SK-N-SH (cell line): ENCODE measurements around the gene SPON1. TPM values are rescaled to one million over a fixed set of nuclear protein-coding genes. Genes with fewer than 3 reads are reported as not detected.

Source experiments
- CTCF ChIA-PET: fragments of 300-600, 350-600 bp; formaldehyde crosslinking; extraction: SDS; loops from one replicate; lab custom pipeline; 2021; lab: Yijun Ruan, JAX
- POLR2A ChIA-PET: fragments of 350-600 bp; sonication (Branson Sonifier 250); formaldehyde crosslinking; extraction: SDS; loops from one replicate; lab custom pipeline; 2020; ENCODE audit warnings: antibody characterized with exemption, inconsistent platforms; lab: Yijun Ruan, JAX
- DNase-seq: peaks from one replicate; pipeline ENCODE4 v3.0.0; 2012
- H2AFZ ChIP-seq: fragments of 200-600 bp; sonication (generic); 2 replicates; pipeline ENCODE4 v1.8.1; 2016; ENCODE audit warnings: antibody characterized with exemption, mild to moderate bottlenecking, low read depth
- H3F3A ChIP-seq: fragments of 200-600 bp; sonication (generic); replicated peaks from 2 replicates; pipeline ENCODE3; 2016; ENCODE audit warnings: antibody characterized with exemption, mild to moderate bottlenecking; ENCODE audit not compliant: insufficient read depth
- H3K27ac ChIP-seq, 2 experiments: fragments of 200-500 bp in 1 of 2; fragments of 200-600 bp in 1 of 2; sonication (Bioruptor generic) in 1 of 2; sonication (generic), shearing (Covaris generic) in 1 of 2; 2 replicates each; pipeline versions ENCODE4 v1.5.1 to v1.6.1; 2014 to 2016; ENCODE audit warnings: low read depth in 2 of 2, inconsistent platforms in 1 of 2, low read length in 1 of 2, mild to moderate bottlenecking in 1 of 2, mixed read lengths in 1 of 2
- H3K27me3 ChIP-seq: fragments of 200-600 bp; sonication (generic), shearing (Covaris generic); 2 replicates; pipeline ENCODE4 v1.6.1; 2016; ENCODE audit warnings: mixed run types; ENCODE audit not compliant: insufficient read depth
- H3K36me3 ChIP-seq, 2 experiments: fragments of 200-500 bp in 1 of 2; fragments of 200-600 bp in 1 of 2; sonication (Bioruptor generic) in 1 of 2; sonication (generic) in 1 of 2; replicated peaks in 1 of 2; 2 replicates each; pipeline versions ENCODE3 to v1.5.1; 2014 to 2016; ENCODE audit warnings: low read length in 1 of 2, mild to moderate bottlenecking in 1 of 2; ENCODE audit not compliant: insufficient read depth in 2 of 2, control insufficient read depth in 1 of 2
- H3K4me1 ChIP-seq, 2 experiments: fragments of 200-500 bp in 1 of 2; fragments of 200-600 bp in 1 of 2; sonication (Bioruptor generic) in 1 of 2; sonication (generic), shearing (Covaris generic) in 1 of 2; 2 replicates each; pipeline versions ENCODE4 v1.5.1 to v1.6.1; 2014 to 2016; ENCODE audit warnings: low read depth in 1 of 2, low read length in 1 of 2, mixed run types in 1 of 2; ENCODE audit not compliant: insufficient read depth in 2 of 2, control insufficient read depth in 1 of 2
- H3K4me2 ChIP-seq: fragments of 200-600 bp; sonication (generic), shearing (Covaris generic); 2 replicates; pipeline ENCODE4 v1.6.1; 2017; ENCODE audit warnings: mixed run types
- H3K4me3 ChIP-seq, 2 experiments: fragments of 200-500 bp in 1 of 2; fragments of 200-600 bp in 1 of 2; sonication (Bioruptor generic) in 1 of 2; sonication (generic), shearing (Covaris generic) in 1 of 2; 2 replicates each; pipeline versions ENCODE4 v1.5.1 to v1.8.1; 2014 to 2016; ENCODE audit warnings: low read depth in 2 of 2, inconsistent platforms in 1 of 2, low read length in 1 of 2, mild to moderate bottlenecking in 1 of 2, mixed read lengths in 1 of 2, moderate library complexity in 1 of 2
- H3K79me2 ChIP-seq: fragments of 200-600 bp; sonication (generic); 2 replicates; pipeline ENCODE4 v1.8.1; 2017; ENCODE audit warnings: mild to moderate bottlenecking; ENCODE audit not compliant: insufficient read depth
- H3K9ac ChIP-seq: fragments of 200-600 bp; sonication (generic); 2 replicates; pipeline ENCODE4 v1.6.1; 2017; ENCODE audit warnings: mixed run types
- H3K9me2 ChIP-seq: fragments of 200-600 bp; sonication (generic); 2 replicates; pipeline ENCODE4 v1.6.1; 2017; ENCODE audit warnings: mixed run types
- H3K9me3 ChIP-seq: fragments of 200-600 bp; sonication (generic); 2 replicates; pipeline ENCODE4 v1.6.1; 2017; ENCODE audit warnings: mixed run types, mild to moderate bottlenecking, moderate library complexity
- H4K20me1 ChIP-seq: fragments of 200-600 bp; sonication (generic); 2 replicates; pipeline ENCODE4 v1.6.1; 2017; ENCODE audit warnings: mild to moderate bottlenecking, mixed run types; ENCODE audit not compliant: insufficient read depth
- CHD2 ChIP-seq: fragments of 150-350 bp; IDR thresholded peaks from 2 replicates; pipeline ENCODE4 v1.6.1; 2018; ENCODE audit warnings: low read length; ENCODE audit not compliant: partially characterized antibody
- EP300 ChIP-seq, 2 experiments: IDR thresholded peaks; 2 replicates each; pipeline versions ENCODE4 v1.4.0 to v1.6.1; 2012; ENCODE audit warnings: borderline replicate concordance in 1 of 2, low read depth in 1 of 2, low read length in 1 of 2
- EZH2phosphoT487 ChIP-seq: fragments of 200-600 bp; sonication (generic); IDR thresholded peaks from 2 replicates; pipeline ENCODE4 v1.6.1; 2017; ENCODE audit warnings: low read depth, mixed run types, mild to moderate bottlenecking, antibody characterized with exemption, moderate library complexity, borderline replicate concordance
- FOSL2 ChIP-seq: IDR thresholded peaks from 2 replicates; pipeline ENCODE4 v1.4.0; 2012; ENCODE audit warnings: low read depth, mild to moderate bottlenecking, moderate library complexity, borderline replicate concordance
- GABPA ChIP-seq: IDR thresholded peaks from 2 replicates; pipeline ENCODE4 v1.4.0; 2012; ENCODE audit warnings: low read depth, mild to moderate bottlenecking
- MEF2A ChIP-seq: IDR thresholded peaks from 2 replicates; pipeline ENCODE4 v1.4.0; 2012; ENCODE audit warnings: low read depth, borderline replicate concordance
- NFIC ChIP-seq: IDR thresholded peaks from 2 replicates; pipeline ENCODE4 v1.4.0; 2012; ENCODE audit warnings: borderline replicate concordance
- NRF1 ChIP-seq: IDR thresholded peaks from 2 replicates; pipeline ENCODE4 v1.6.1; 2012; ENCODE audit warnings: low read depth, mild to moderate bottlenecking, low read length
- POLR2AphosphoS5 ChIP-seq: IDR thresholded peaks from 2 replicates; pipeline ENCODE4 v1.6.1; 2012; ENCODE audit warnings: low read depth, low read length
- RFX5 ChIP-seq: IDR thresholded peaks from 2 replicates; pipeline ENCODE4 v1.6.1; 2012; ENCODE audit warnings: mild to moderate bottlenecking, improper control_type of control experiment, low read length
- SIN3A ChIP-seq: IDR thresholded peaks from 2 replicates; pipeline ENCODE4 v1.6.1; 2012; ENCODE audit warnings: low read depth, mild to moderate bottlenecking, low read length, moderate library complexity, borderline replicate concordance
- TAF1 ChIP-seq: IDR thresholded peaks from 2 replicates; pipeline ENCODE4 v1.6.1; 2012; ENCODE audit warnings: low read depth, mild to moderate bottlenecking, low read length, moderate library complexity, borderline replicate concordance
- TCF12 ChIP-seq: IDR thresholded peaks from 2 replicates; pipeline ENCODE4 v1.4.0; 2012
- TEAD4 ChIP-seq: IDR thresholded peaks from 2 replicates; pipeline ENCODE4 v1.4.0; 2012; ENCODE audit warnings: mild to moderate bottlenecking, borderline replicate concordance; ENCODE audit not compliant: insufficient read depth
- YY1 ChIP-seq: IDR thresholded peaks from 2 replicates; pipeline ENCODE4 v1.4.0; 2012; ENCODE audit warnings: low read depth, mild to moderate bottlenecking
- WGBS: methylation state at CpG from one replicate; pipeline ENCODE4 v1.1.6; 2017; ENCODE audit warnings: low lambda C conversion rate; 5-methylcytosine and 5-hydroxymethylcytosine counted together
- polyA plus RNA-seq, 3 experiments: library from polyadenylated mRNA; depleted of rRNA; stranded (reverse); fragments of >200 nt; gene quantifications; 2 replicates each; pipeline ENCODE4 v1.2.3, GENCODE V29; 2012
- TF ChIP-seq, protein P1 (sequence below): fragments of 150-350 bp; IDR thresholded peaks from 2 replicates; pipeline ENCODE4 v1.6.1; 2017; ENCODE audit warnings: antibody characterized with exemption, low read length, low read depth, borderline replicate concordance
- TF ChIP-seq, protein P2 (sequence below): fragments of 150-350 bp; IDR thresholded peaks from 2 replicates; pipeline ENCODE4 v1.6.1; 2016; ENCODE audit warnings: mild to moderate bottlenecking, low read depth, low read length
- TF ChIP-seq, protein P3 (sequence below): IDR thresholded peaks from 2 replicates; pipeline ENCODE4 v1.6.1; 2012; ENCODE audit warnings: mild to moderate bottlenecking, low read depth, low read length, moderate library complexity
- TF ChIP-seq, protein P4 (sequence below): IDR thresholded peaks from 2 replicates; pipeline ENCODE4 v1.4.0; 2012; ENCODE audit warnings: low read depth, borderline replicate concordance

Gene SPON1
- polyA plus RNA-seq, 1 of the 3 experiments (the other 2 are of a cell fraction), result not detected

DNA sequence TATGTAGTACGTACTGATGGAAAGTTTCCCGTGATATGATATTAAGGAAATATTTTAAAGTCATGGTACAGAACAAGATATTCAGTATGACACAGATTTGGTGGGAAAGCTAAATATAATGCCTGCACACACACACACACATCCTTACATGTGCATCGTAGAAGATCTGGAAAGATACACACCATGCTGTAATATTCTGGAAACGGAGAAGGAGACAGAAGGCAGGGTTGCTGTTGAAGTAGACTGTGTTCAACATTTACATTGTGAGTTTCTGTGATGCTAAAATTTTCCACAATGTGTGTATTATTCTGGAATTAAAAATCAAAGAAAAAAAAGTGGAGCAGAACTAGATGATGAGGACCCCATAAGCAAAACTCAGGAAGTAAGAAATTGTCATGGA lies 278.4 kb downstream of the SPON1 start (continued):
- TF ChIP-seq CHD2 (no peak), TAF1 (no peak)

DNA sequence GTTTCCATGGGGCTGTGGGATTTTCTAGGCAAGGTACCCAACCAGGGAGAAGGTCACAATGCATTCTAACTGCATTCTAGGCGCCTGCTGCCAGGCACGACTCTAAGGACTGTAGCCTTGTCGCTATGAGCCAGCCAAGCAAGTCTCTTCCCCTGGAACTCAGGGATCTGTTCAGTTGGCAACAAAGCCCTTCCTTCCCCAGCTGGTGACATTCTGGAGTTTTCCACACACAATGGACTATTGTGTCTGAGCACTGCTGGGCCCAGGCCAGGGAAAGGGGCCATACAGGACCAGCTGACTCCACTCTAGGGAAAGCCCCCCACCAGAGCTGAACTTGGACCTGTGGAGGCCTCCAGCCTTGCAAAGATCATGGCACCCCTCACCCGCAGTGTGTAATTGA lies 279.7 kb downstream of the SPON1 start:
- H3K79me2 ChIP-seq, result no peaks in the 10 kb centered on the region
- H2AFZ ChIP-seq, result no peak overlapping the region
- WGBS, result 30% methylated on average over 1 of the region's 4 CpGs
- POLR2A ChIA-PET, result no interaction called here
- no peaks in the 10 kb centered on the region for H3K36me3 ChIP-seq
- DNase-seq, result no peak
- no peaks in the 10 kb centered on the region for H3F3A ChIP-seq
- no peaks in the 10 kb centered on the region for H4K20me1 ChIP-seq
- H3K27me3 ChIP-seq, result peaks cover 10% of the 10 kb centered on the region; the same call in 1 of the 2 replicates
- H3K4me1 ChIP-seq, result no peaks in the 10 kb centered on the region; a peak in 1 of 4 replicates
- no peaks in the 10 kb centered on the region for H3K9me3 ChIP-seq
- no peak overlapping the region for H3K9ac ChIP-seq
- H3K9me2 ChIP-seq, result no peaks in the 10 kb centered on the region
- H3K27ac ChIP-seq, result no peak overlapping the region
- no peak overlapping the region for H3K4me2 ChIP-seq
- TF ChIP-seq MEF2A, result no peak
- no peak for TF ChIP-seq EZH2phosphoT487
- TF ChIP-seq, protein P1, sequence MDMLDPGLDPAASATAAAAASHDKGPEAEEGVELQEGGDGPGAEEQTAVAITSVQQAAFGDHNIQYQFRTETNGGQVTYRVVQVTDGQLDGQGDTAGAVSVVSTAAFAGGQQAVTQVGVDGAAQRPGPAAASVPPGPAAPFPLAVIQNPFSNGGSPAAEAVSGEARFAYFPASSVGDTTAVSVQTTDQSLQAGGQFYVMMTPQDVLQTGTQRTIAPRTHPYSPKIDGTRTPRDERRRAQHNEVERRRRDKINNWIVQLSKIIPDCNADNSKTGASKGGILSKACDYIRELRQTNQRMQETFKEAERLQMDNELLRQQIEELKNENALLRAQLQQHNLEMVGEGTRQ, result no peak
- no peak for TF ChIP-seq TAF1
- TF ChIP-seq EP300 (IDR thresholded peaks at IDR 0.05; ENCODE audit: borderline replicate concordance in 1 of 2, low read depth in 1 of 2, low read length in 1 of 2), result no peak
- TF ChIP-seq POLR2AphosphoS5, result no peak
- TF ChIP-seq CHD2, result no peak
- TF ChIP-seq NFIC, result no peak
- TF ChIP-seq, protein P2, sequence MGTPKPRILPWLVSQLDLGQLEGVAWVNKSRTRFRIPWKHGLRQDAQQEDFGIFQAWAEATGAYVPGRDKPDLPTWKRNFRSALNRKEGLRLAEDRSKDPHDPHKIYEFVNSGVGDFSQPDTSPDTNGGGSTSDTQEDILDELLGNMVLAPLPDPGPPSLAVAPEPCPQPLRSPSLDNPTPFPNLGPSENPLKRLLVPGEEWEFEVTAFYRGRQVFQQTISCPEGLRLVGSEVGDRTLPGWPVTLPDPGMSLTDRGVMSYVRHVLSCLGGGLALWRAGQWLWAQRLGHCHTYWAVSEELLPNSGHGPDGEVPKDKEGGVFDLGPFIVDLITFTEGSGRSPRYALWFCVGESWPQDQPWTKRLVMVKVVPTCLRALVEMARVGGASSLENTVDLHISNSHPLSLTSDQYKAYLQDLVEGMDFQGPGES, result no peak
- TF ChIP-seq NRF1, result no peak
- TF ChIP-seq, protein P3, sequence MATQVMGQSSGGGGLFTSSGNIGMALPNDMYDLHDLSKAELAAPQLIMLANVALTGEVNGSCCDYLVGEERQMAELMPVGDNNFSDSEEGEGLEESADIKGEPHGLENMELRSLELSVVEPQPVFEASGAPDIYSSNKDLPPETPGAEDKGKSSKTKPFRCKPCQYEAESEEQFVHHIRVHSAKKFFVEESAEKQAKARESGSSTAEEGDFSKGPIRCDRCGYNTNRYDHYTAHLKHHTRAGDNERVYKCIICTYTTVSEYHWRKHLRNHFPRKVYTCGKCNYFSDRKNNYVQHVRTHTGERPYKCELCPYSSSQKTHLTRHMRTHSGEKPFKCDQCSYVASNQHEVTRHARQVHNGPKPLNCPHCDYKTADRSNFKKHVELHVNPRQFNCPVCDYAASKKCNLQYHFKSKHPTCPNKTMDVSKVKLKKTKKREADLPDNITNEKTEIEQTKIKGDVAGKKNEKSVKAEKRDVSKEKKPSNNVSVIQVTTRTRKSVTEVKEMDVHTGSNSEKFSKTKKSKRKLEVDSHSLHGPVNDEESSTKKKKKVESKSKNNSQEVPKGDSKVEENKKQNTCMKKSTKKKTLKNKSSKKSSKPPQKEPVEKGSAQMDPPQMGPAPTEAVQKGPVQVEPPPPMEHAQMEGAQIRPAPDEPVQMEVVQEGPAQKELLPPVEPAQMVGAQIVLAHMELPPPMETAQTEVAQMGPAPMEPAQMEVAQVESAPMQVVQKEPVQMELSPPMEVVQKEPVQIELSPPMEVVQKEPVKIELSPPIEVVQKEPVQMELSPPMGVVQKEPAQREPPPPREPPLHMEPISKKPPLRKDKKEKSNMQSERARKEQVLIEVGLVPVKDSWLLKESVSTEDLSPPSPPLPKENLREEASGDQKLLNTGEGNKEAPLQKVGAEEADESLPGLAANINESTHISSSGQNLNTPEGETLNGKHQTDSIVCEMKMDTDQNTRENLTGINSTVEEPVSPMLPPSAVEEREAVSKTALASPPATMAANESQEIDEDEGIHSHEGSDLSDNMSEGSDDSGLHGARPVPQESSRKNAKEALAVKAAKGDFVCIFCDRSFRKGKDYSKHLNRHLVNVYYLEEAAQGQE, result no peak
- TF ChIP-seq YY1, result no peak
- TF ChIP-seq GABPA, result no peak
- TF ChIP-seq SIN3A, result no peak
- TF ChIP-seq RFX5, result no peak
- TF ChIP-seq FOSL2, result no peak
- no peak for TF ChIP-seq TCF12
- no peak for TF ChIP-seq TEAD4
- TF ChIP-seq, protein P4, sequence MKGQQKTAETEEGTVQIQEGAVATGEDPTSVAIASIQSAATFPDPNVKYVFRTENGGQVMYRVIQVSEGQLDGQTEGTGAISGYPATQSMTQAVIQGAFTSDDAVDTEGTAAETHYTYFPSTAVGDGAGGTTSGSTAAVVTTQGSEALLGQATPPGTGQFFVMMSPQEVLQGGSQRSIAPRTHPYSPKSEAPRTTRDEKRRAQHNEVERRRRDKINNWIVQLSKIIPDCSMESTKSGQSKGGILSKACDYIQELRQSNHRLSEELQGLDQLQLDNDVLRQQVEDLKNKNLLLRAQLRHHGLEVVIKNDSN, result no peak
- TF ChIP-seq, all 33 proteins: peak for 0
- no peak overlapping the region for H3K4me3 ChIP-seq
- CTCF ChIA-PET, result interaction anchor here (0.8 to 1.5 kb wide), 3 partner anchors 271 to 470 kb away, joined by 3 to 4 read pairs (median 4); no protein-coding TSS in a partner anchor
